Ishikawa (cell line): Measurements from ENCODE around the gene GDI1.

Experiments
- CEBPB ChIP-seq: IDR thresholded peaks from 2 replicates; pipeline ENCODE4 v1.6.1; 2012
- CREB1 ChIP-seq: IDR thresholded peaks from 2 replicates; pipeline ENCODE4 v1.6.1; 2012; ENCODE audit warnings: low read depth
- EGR1 ChIP-seq: IDR thresholded peaks from 2 replicates; pipeline ENCODE4 v1.6.1; 2012
- EP300 ChIP-seq: IDR thresholded peaks from 2 replicates; pipeline ENCODE4 v1.6.1; 2012; ENCODE audit warnings: borderline replicate concordance
- FOXM1 ChIP-seq: IDR thresholded peaks from 2 replicates; pipeline ENCODE4 v1.6.1; 2012; ENCODE audit warnings: low read depth, borderline replicate concordance
- MAX ChIP-seq: IDR thresholded peaks from 2 replicates; pipeline ENCODE4 v1.6.1; 2012
- NFIC ChIP-seq: IDR thresholded peaks from 2 replicates; pipeline ENCODE4 v1.6.1; 2012
- RAD21 ChIP-seq: IDR thresholded peaks from 2 replicates; pipeline ENCODE4 v1.6.1; 2012; ENCODE audit warnings: low read depth
- REST ChIP-seq: IDR thresholded peaks from 2 replicates; pipeline ENCODE4 v1.6.1; 2012; ENCODE audit warnings: low read depth, mild to moderate bottlenecking
- TAF1 ChIP-seq: IDR thresholded peaks from 2 replicates; pipeline ENCODE4 v1.6.1; 2012; ENCODE audit warnings: low read depth, mild to moderate bottlenecking
- TCF12 ChIP-seq: IDR thresholded peaks from 2 replicates; pipeline ENCODE4 v1.6.1; 2012; ENCODE audit warnings: low read depth
- TEAD4 ChIP-seq: IDR thresholded peaks from 2 replicates; pipeline ENCODE4 v1.6.1; 2012
- USF1 ChIP-seq: IDR thresholded peaks from 2 replicates; pipeline ENCODE4 v1.6.1; 2012
- YY1 ChIP-seq: IDR thresholded peaks from 2 replicates; pipeline ENCODE4 v1.6.1; 2012; ENCODE audit warnings: low read depth
- ZBTB7A ChIP-seq: IDR thresholded peaks from 2 replicates; pipeline ENCODE4 v1.6.1; 2012; ENCODE audit warnings: low read depth

The GDI1 gene

GRCh38 chrX:154452823-154453222 lies 15.9 kb downstream of the GDI1 start:
- TF ChIP-seq USF1 (no peak), YY1 (no peak), TEAD4 (no peak), ZBTB7A (no peak)

- no peak for TF ChIP-seq EP300
- no peak for TF ChIP-seq TEAD4
- no peak for TF ChIP-seq REST
- TF ChIP-seq USF1, result no peak
- TF ChIP-seq FOXM1, result no peak
- no peak for TF ChIP-seq TAF1
- no peak for TF ChIP-seq MAX
- TF ChIP-seq YY1, result no peak
- TF ChIP-seq CREB1, result no peak
- TF ChIP-seq NFIC, result no peak
- no peak for TF ChIP-seq TCF12
Observed at GRCh38 chrX:154457491-154458115, 20.6 kb downstream of the GDI1 start.

GRCh38 chrX:154458116-154458953 lies 21.4 kb downstream of the GDI1 start, which contains the start of gene PLXNA3:
Gene PLXNA3 (plus strand): TSS chrX:154458281. CDS start chrX:154460184, 1,903 bp downstream.
- TF ChIP-seq EGR1 (peak; percentile 79), FOXM1 (no peak), MAX (0 out of 2 replicates have a peak, but pooled peaks have one; percentile 15), ZBTB7A (0 out of 2 replicates have a peak, but pooled peaks have one; percentile 50)

GRCh38 chrX:154458954-154459778 lies 22.2 kb downstream of the GDI1 start:
- TF ChIP-seq EGR1, result no peak
- no peak for TF ChIP-seq CEBPB
- TF ChIP-seq YY1, result no peak
- no peak for TF ChIP-seq CREB1
- no peak for TF ChIP-seq USF1
- TF ChIP-seq MAX, result no peak
- no peak for TF ChIP-seq TAF1
- TF ChIP-seq NFIC, result no peak
- no peak for TF ChIP-seq EP300
- no peak for TF ChIP-seq TCF12
- no peak for TF ChIP-seq FOXM1
- TF ChIP-seq REST, result no peak
- no peak for TF ChIP-seq TEAD4
- TF ChIP-seq RAD21, result no peak

GRCh38 chrX:154459832-154460231 lies 22.9 kb downstream of the GDI1 start:
- TF ChIP-seq CREB1 (no peak), TEAD4 (no peak), EGR1 (no peak)
